OCI-LY3 (cell line): ENCODE results near the gene SEC14L1.

ENCODE experiments used
- H2AFZ ChIP-seq: fragments of 200-600, 300-600 bp; shearing (Covaris generic); 2 replicates; pipeline ENCODE4 v1.6.0; 2014; ENCODE audit warnings: antibody characterized with exemption, low read depth, low read length
- H3K27ac ChIP-seq: fragments of 200-600, 300-600 bp; sonication (generic); 2 replicates; pipeline ENCODE4 v1.5.1; 2014; ENCODE audit warnings: mild to moderate bottlenecking, low read length, moderate library complexity, mixed read lengths
- H3K27me3 ChIP-seq: fragments of 200-600, 300-600 bp; sonication (generic); 2 replicates; pipeline ENCODE4 v1.6.1; 2014; ENCODE audit warnings: low read depth, low read length, mixed read lengths
- H3K36me3 ChIP-seq: fragments of 200-600, 300-600 bp; sonication (generic); replicated peaks from 2 replicates; pipeline ENCODE3; 2014; ENCODE audit warnings: low read depth, low read length, mixed read lengths
- H3K4me1 ChIP-seq: fragments of 300-600, 200-600 bp; sonication (generic); 2 replicates; pipeline ENCODE4 v1.6.1; 2014; ENCODE audit warnings: low read length, mixed read lengths
- H3K4me2 ChIP-seq: fragments of 200-600, 300-600 bp; sonication (generic); 2 replicates; pipeline ENCODE4 v1.6.1; 2014; ENCODE audit warnings: low read length, mixed read lengths
- H3K4me3 ChIP-seq: fragments of 300-600, 200-600 bp; sonication (generic); 2 replicates; pipeline ENCODE4 v1.5.1; 2014; ENCODE audit warnings: antibody characterized with exemption, mild to moderate bottlenecking, low read length, moderate library complexity
- H3K79me2 ChIP-seq: fragments of 300-600, 200-600 bp; shearing (Covaris generic); 2 replicates; pipeline ENCODE4 v1.6.1; 2014; ENCODE audit warnings: mild to moderate bottlenecking, low read length, mixed read lengths
- H3K9ac ChIP-seq: fragments of 300-600, 200-600 bp; shearing (Covaris generic); 2 replicates; pipeline ENCODE4 v1.6.0; 2014; ENCODE audit warnings: mild to moderate bottlenecking, low read length, moderate library complexity
- H3K9me3 ChIP-seq: fragments of 200-600, 300-600 bp; shearing (Covaris generic); 2 replicates; pipeline ENCODE4 v1.6.1; 2014; ENCODE audit warnings: low read length, mixed read lengths; ENCODE audit not compliant: insufficient read depth
- H4K20me1 ChIP-seq: fragments of 200-600, 300-600 bp; sonication (generic); 2 replicates; pipeline ENCODE4 v1.6.1; 2016; ENCODE audit warnings: low read length, mixed read lengths; ENCODE audit not compliant: insufficient read depth
- EZH2phosphoT487 ChIP-seq: fragments of 200-600 bp; shearing (Covaris generic); IDR thresholded peaks from 2 replicates; pipeline ENCODE4 v1.6.1; 2018; ENCODE audit warnings: antibody characterized with exemption, mixed run types, low read depth
- TF ChIP-seq, protein P1 (sequence below): fragments of 200-600, 300-600 bp; sonication (generic); IDR thresholded peaks from 2 replicates; pipeline ENCODE4 v1.5.1; 2014; ENCODE audit warnings: antibody characterized with exemption, low read length, low read depth

SEC14L1 gene

DNA sequence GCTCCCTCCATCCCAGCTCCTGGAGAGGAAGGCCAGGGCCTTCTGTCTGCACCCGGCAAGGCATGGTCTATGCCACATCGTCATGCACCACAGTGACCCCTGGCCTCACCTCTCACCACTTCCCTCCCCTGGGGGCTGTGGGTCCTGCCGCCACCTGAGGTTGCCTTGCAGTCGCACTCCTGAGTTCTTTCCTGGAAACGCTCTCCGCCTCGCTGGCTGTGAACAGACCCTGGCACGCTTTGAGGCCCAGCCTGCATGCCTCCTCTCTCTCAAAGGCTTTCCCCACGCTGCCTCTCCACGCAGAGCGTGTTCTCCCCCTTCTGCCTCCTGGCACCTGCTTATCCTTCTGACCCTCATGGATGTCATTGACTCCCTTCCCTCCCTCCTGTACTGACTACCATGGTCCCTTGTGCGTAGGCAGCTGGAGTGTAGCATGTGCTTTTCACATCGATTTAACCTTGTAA, 45.4 kb downstream of the SEC14L1 start:
- Histone ChIP-seq H3K4me1 (peaks cover 51% of the 10 kb centered on the region), H3K4me3 (no peak overlapping the region), H3K27ac (no peak overlapping the region), H3K79me2 (peaks cover 66% of the 10 kb centered on the region), H4K20me1 (peaks cover 41% of the 10 kb centered on the region), H3K9me3 (no peaks in the 10 kb centered on the region), H3K36me3 (peaks cover 4% of the 10 kb centered on the region), H3K4me2 (no peak overlapping the region), H2AFZ (no peak overlapping the region), H3K9ac (no peak overlapping the region), H3K27me3 (no peaks in the 10 kb centered on the region)
- TF ChIP-seq, protein P1, sequence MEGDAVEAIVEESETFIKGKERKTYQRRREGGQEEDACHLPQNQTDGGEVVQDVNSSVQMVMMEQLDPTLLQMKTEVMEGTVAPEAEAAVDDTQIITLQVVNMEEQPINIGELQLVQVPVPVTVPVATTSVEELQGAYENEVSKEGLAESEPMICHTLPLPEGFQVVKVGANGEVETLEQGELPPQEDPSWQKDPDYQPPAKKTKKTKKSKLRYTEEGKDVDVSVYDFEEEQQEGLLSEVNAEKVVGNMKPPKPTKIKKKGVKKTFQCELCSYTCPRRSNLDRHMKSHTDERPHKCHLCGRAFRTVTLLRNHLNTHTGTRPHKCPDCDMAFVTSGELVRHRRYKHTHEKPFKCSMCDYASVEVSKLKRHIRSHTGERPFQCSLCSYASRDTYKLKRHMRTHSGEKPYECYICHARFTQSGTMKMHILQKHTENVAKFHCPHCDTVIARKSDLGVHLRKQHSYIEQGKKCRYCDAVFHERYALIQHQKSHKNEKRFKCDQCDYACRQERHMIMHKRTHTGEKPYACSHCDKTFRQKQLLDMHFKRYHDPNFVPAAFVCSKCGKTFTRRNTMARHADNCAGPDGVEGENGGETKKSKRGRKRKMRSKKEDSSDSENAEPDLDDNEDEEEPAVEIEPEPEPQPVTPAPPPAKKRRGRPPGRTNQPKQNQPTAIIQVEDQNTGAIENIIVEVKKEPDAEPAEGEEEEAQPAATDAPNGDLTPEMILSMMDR: no peak
- no peak for TF ChIP-seq EZH2phosphoT487

DNA sequence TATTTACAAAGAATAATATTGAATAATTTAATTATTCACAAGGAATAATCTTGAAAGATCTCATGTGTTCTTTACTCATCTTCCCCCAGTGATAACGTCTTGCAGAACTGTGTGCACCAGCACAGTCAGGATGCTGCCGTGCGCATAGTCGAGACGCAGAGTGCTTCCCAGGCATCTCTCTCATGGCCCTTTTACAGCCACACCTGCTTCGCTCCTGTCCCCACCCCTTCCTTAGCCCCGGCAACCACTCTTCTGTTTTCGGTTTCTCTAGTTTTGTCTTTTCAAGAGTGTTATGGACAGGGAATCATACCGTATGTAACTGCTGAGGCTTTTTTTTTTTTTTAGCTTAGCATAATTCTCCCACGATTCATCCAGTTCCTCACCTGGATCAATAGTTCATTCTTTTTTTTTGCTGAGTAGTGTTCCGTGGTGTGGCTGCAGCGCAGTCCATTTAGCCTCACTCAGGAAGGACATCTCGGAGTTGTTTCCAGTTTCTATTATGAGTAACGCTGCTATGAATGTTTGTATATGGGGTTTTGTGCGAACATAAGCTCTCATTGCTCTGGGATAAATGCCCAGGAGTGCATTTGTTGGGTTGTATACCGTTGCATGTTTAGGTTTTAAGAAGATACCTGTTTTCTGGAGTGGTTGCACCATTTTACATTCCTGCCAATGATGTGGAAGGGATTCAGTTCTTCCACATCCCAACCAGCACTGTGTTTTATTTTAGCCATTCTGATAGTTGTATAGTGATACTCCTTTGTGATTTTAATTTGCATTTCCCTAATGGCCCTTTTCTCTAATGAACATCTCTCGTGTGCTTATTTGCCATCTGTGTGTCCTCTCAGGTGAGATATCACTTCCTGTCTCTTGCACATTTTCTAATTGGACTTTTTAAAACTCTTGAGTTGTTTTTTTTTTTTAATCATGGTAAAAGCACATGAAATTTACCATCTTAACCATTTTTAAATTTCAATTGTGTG, 47.6 kb downstream of the SEC14L1 start:
- H4K20me1 ChIP-seq: peaks cover 21% of the 10 kb centered on the region
- peak overlapping the region; percentile 44 for H3K4me3 ChIP-seq
- H3K4me1 ChIP-seq: peaks cover 39% of the 10 kb centered on the region
- peak overlapping the region; percentile 65 for H3K4me2 ChIP-seq
- TF ChIP-seq, protein P1: no peak
- TF ChIP-seq EZH2phosphoT487: no peak
- peak overlapping the region; percentile 75 for H3K27ac ChIP-seq
- H3K27me3 ChIP-seq: no peaks in the 10 kb centered on the region
- no peaks in the 10 kb centered on the region for H3K9me3 ChIP-seq
- peaks cover 11% of the 10 kb centered on the region for H3K36me3 ChIP-seq
- no peak overlapping the region for H2AFZ ChIP-seq
- peaks cover 46% of the 10 kb centered on the region for H3K79me2 ChIP-seq
- H3K9ac ChIP-seq: peak overlapping the region; percentile 35; the same call in 1 of the 2 replicates

DNA sequence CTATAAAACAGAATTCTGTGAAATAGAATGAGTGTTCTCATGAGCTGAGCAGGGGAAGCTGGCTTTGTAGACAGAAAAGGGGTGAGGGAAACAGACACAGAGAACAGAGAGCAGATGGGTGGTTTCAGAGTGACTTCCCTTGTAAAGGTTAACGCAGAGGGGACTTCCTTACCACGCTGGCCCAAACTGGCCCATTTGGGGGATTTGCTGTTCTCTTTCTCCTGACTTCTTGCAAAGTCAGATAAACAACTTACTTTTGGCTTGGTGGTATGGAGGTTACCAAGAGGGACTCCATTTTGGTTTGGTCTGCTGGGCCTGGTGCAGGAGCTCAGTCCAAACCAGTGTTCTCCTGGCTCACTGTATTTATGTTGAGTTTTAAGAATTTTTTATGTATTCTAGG, 48.4 kb downstream of the SEC14L1 start:
- TF ChIP-seq, protein P1: no peak
- peak overlapping the region; percentile 35; the same call in 1 of the 2 replicates for H3K9ac ChIP-seq
- H3K4me1 ChIP-seq: peaks cover 39% of the 10 kb centered on the region
- no peaks in the 10 kb centered on the region for H3K9me3 ChIP-seq
- H3K4me3 ChIP-seq: peak overlapping the region; percentile 44; the same call in 1 of the 2 replicates
- H4K20me1 ChIP-seq: peaks cover 14% of the 10 kb centered on the region
- H2AFZ ChIP-seq: no peak overlapping the region
- peak overlapping the region; percentile 65 for H3K4me2 ChIP-seq
- H3K27ac ChIP-seq: peak overlapping the region; percentile 75
- peaks cover 15% of the 10 kb centered on the region for H3K36me3 ChIP-seq
- H3K27me3 ChIP-seq: no peaks in the 10 kb centered on the region
- peaks cover 38% of the 10 kb centered on the region for H3K79me2 ChIP-seq

DNA sequence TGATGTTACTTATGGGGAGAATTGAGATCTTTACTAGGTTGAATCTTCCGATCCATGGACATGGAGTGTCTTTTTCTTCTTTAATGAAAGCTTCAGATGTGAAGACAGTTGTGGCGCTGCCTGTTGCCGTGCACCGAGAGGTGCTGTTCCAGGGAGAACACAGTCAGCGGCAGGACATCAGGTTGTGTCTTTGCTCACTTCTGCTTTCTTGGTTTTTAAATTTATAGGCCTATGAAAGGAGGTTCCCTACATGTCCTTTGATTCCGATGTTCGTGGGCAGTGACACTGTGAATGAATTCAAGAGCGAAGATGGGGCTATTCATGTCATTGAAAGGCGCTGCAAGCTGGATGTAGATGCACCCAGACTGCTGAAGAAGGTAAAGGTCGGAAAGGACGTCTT, 49.8 kb downstream of the SEC14L1 start:
- Histone ChIP-seq H3K4me1 (peaks cover 39% of the 10 kb centered on the region), H3K4me3 (no peak overlapping the region), H4K20me1 (no peaks in the 10 kb centered on the region; the same call in 1 of the 2 replicates), H3K79me2 (peaks cover 25% of the 10 kb centered on the region), H3K9ac (no peak overlapping the region), H3K9me3 (no peaks in the 10 kb centered on the region), H3K4me2 (peak overlapping the region; percentile 35), H3K27ac (no peak overlapping the region), H3K36me3 (peaks cover 22% of the 10 kb centered on the region), H3K27me3 (no peaks in the 10 kb centered on the region), H2AFZ (no peak overlapping the region)
- TF ChIP-seq EZH2phosphoT487: no peak
- TF ChIP-seq, protein P1: no peak
